Limb (tissue), 2 donors: ENCODE results near the gene ZP1.
A peak's percentile ranks its signal among the peaks of the same experiment; 100 is the strongest.

Source experiments
- DNase-seq, 2 donors: peaks; one replicate each; pipeline ENCODE4 v3.0.0-alpha.2; 2016; ENCODE audit errors: extremely low spot score in 2 of 2

Gene ZP1

DNA sequence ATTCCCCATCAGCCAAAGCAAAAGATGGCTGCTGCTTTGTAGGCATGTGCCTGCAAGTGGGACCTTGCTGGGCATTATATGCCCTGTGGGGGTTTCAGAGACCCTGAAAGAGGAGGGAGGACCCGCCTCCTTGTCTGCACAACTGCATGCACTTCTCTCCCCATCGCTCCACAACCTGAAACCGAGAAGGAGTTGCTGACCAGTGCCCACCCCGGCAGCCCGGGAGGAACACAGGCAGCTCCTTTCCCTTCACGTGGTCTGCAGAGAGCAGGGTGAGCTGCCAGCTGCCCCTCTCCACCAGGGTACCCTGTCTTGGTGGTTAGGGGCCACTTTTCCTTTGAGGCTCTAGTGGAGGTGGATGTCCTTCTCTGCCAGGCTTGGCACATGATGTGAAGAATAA lies 55.6 kb downstream of the ZP1 start:
- DNase-seq: no peak

DNA sequence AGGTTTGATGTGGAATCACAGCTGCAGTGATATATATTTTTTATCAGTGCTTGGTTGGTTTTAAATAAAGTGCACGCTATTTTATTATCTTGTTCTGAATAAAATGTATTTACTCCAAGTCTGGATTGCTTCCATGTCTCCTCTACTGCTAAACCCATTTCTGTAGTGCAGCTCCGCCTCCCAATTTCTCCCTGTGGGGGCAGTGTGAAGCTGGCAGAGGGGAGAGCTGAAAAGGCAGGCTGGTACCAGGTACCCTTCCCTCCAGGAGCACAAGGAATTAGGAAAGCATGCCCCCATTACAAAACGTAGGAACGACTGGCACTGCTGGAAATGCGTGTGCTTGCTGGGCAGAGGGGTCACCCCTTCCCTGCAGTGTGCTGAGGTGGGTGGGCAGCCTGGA lies 56.0 kb downstream of the ZP1 start:
- DNase-seq: no peak

DNA sequence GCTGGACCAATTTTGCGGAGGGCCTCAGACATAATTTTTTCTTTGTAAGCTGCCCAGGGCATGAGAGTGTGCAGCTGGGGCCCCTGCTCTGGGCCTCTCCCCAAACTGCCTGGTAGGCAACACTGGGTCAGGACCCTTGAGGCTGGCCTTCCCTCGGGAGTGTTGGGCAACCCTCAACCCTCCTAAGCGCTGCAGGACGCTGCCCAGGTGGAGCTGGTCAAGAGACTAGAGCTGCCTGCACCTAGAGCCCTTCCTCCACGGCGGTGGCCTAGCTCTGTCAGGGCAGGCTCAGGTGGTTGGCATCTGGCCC lies 56.4 kb downstream of the ZP1 start:
- DNase-seq: no peak

DNA sequence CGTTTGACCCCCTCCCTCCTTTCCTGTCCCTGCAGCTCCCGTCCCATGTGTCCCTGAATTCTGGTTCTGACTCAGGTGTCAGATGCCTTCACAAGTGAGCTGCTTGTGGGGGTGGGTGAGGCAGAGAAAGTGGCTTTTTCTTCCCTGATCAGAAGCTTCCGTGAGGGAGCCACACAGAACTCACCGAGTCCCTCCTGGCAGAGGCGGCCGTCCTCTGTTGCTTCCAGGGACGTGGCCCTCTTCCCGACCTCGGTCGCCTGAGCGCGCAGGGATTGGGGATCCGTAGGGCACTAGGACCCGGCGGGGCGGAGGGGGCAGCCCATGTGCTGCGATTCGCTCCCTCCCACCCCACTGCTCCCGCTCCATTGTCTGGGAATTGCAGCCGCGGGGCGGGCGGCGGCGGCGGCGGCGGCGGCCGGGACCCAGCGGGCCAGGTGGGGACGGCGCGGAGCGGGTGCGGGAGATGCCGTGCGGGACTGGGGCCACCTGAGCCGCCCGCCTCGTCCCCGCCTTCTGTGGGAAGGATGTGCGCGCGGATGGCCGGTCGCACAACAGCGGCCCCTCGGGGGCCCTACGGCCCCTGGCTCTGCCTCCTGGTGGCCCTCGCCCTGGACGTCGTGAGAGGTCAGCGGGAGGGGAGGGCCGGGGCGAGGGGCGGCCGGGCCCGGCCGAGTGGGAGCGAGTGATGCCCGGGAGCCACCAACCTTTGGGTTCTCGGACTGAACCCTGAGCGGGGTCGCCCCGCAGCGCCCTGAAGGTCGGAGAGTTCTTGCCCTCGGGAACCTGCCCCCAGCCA lies 57.0 kb downstream of the ZP1 start, which contains the start of gene TMEM132A:
TSS of gene TMEM132A (plus strand) at position 351 of the 796 bp plus-strand sequence. CDS start at position 525, 174 bp downstream.
- peak; percentile 68 to 88 for DNase-seq
